GM12801 (cell line): ENCODE data around the gene MAPK7.

ENCODE experiments used
- CTCF ChIP-seq: IDR thresholded peaks from one replicate; pipeline ENCODE4 v1.5.1; 2011; ENCODE audit warnings: control low read depth; ENCODE audit not compliant: insufficient read length; ENCODE audit errors: extremely low read depth

The MAPK7 gene

GRCh38 chr17:19424934-19425868, 46.9 kb downstream of the MAPK7 start:
- TF ChIP-seq CTCF, result no peak

- TF ChIP-seq CTCF, result no peak
Observed at GRCh38 chr17:19426631-19427030, 48.3 kb downstream of the MAPK7 start.

GRCh38 chr17:19431691-19432090, 53.4 kb downstream of the MAPK7 start:
- no peak for TF ChIP-seq CTCF
